H9 (cell line): ENCODE results near the gene MAML3. TPM values are rescaled to one million over a fixed set of nuclear protein-coding genes. Genes with fewer than 3 reads are reported as not detected.

Experiments used
- DNase-seq: peaks from one replicate; pipeline ENCODE4 v3.0.0-alpha.2; 2017
- H2AFZ ChIP-seq: one replicate; pipeline ENCODE4 v1.6.1; 2013; ENCODE audit warnings: mild to moderate bottlenecking, low read length, control low read depth, moderate library complexity
- H2AK5ac ChIP-seq: 2 replicates; pipeline ENCODE4 v1.6.1; 2013; ENCODE audit warnings: low read length, control low read depth, mixed read lengths; ENCODE audit not compliant: insufficient read length
- H2BK120ac ChIP-seq: one replicate; pipeline ENCODE4 v1.6.1; 2013; ENCODE audit warnings: low read depth, mild to moderate bottlenecking, low read length, control low read depth, inconsistent platforms; ENCODE audit not compliant: poor library complexity, severe bottlenecking
- H2BK12ac ChIP-seq: 2 replicates; pipeline ENCODE4 v1.6.1; 2013; ENCODE audit warnings: low read length, control low read depth, mixed read lengths, low read depth; ENCODE audit not compliant: insufficient read length
- H2BK15ac ChIP-seq: 2 replicates; pipeline ENCODE4 v1.6.1; 2013; ENCODE audit warnings: low read depth, low read length, control low read depth
- H2BK20ac ChIP-seq: one replicate; pipeline ENCODE4 v1.6.1; 2013; ENCODE audit warnings: low read depth, mild to moderate bottlenecking, low read length, control low read depth, inconsistent platforms; ENCODE audit not compliant: poor library complexity, severe bottlenecking
- H2BK5ac ChIP-seq: 2 replicates; pipeline ENCODE4 v1.6.1; 2013; ENCODE audit warnings: low read length, control low read depth, mixed read lengths; ENCODE audit not compliant: insufficient read length
- H3K14ac ChIP-seq: 2 replicates; pipeline ENCODE4 v1.6.1; 2013; ENCODE audit warnings: low read length, control low read depth; ENCODE audit not compliant: insufficient read depth
- H3K18ac ChIP-seq: 2 replicates; pipeline ENCODE4 v1.6.1; 2013; ENCODE audit warnings: low read depth, mild to moderate bottlenecking, mixed read lengths, low read length, control low read depth; ENCODE audit not compliant: insufficient read length
- H3K23ac ChIP-seq: 2 replicates; pipeline ENCODE4 v1.6.1; 2013; ENCODE audit warnings: low read length, control low read depth, mixed read lengths, low read depth; ENCODE audit not compliant: insufficient read length
- H3K23me2 ChIP-seq: 2 replicates; pipeline ENCODE4 v1.6.1; 2013; ENCODE audit warnings: low read depth, mild to moderate bottlenecking, mixed read lengths, low read length, control low read depth; ENCODE audit not compliant: insufficient read length, poor library complexity, severe bottlenecking
- H3K27ac ChIP-seq: 2 replicates; pipeline ENCODE4 v1.5.1; 2013; ENCODE audit warnings: low read length, control low read depth, mixed read lengths, low read depth; ENCODE audit not compliant: insufficient read length
- H3K27me3 ChIP-seq: 2 replicates; pipeline ENCODE4 v1.6.1; 2013; ENCODE audit warnings: low read length, control low read depth, inconsistent platforms; ENCODE audit not compliant: insufficient read depth
- H3K4ac ChIP-seq: 2 replicates; pipeline ENCODE4 v1.6.1; 2013; ENCODE audit warnings: low read depth, mild to moderate bottlenecking, control low read depth, inconsistent platforms, low read length, moderate library complexity
- H3K4me1 ChIP-seq: 2 replicates; pipeline ENCODE4 v1.6.1; 2013; ENCODE audit warnings: low read length, control low read depth, inconsistent platforms; ENCODE audit not compliant: insufficient read depth
- H3K4me2 ChIP-seq: 2 replicates; pipeline ENCODE4 v1.6.1; 2013; ENCODE audit warnings: low read length, control low read depth, mixed read lengths; ENCODE audit not compliant: insufficient read length, insufficient read depth
- H3K56ac ChIP-seq: 2 replicates; pipeline ENCODE4 v1.6.1; 2013; ENCODE audit warnings: low read depth, mild to moderate bottlenecking, mixed read lengths, low read length, control low read depth; ENCODE audit not compliant: insufficient read length
- H3K79me1 ChIP-seq: 2 replicates; pipeline ENCODE4 v1.6.1; 2013; ENCODE audit warnings: low read depth, mild to moderate bottlenecking, moderate library complexity, low read length, control low read depth, inconsistent platforms; ENCODE audit not compliant: insufficient read depth, poor library complexity, severe bottlenecking
- H3K79me2 ChIP-seq: 2 replicates; pipeline ENCODE4 v1.6.1; 2013; ENCODE audit warnings: low read length, control low read depth, inconsistent platforms; ENCODE audit not compliant: insufficient read depth
- H3K9ac ChIP-seq: 2 replicates; pipeline ENCODE4 v1.6.1; 2013; ENCODE audit warnings: low read length, control low read depth, mixed read lengths; ENCODE audit not compliant: insufficient read length; ENCODE audit errors: extremely low read depth
- H3K9me3 ChIP-seq: one replicate; pipeline ENCODE4 v1.6.1; 2013; ENCODE audit warnings: low read depth, low read length, inconsistent platforms; ENCODE audit not compliant: control insufficient read depth
- H3T11ph ChIP-seq: one replicate; pipeline ENCODE4 v1.6.1; 2013; ENCODE audit warnings: mild to moderate bottlenecking, low read length, control low read depth, inconsistent platforms
- H4K20me1 ChIP-seq: one replicate; pipeline ENCODE4 v1.6.1; 2013; ENCODE audit not compliant: control insufficient read depth, insufficient read length, insufficient read depth
- H4K5ac ChIP-seq: 2 replicates; pipeline ENCODE4 v1.6.1; 2013; ENCODE audit warnings: low read depth, mild to moderate bottlenecking, mixed read lengths, low read length, control low read depth; ENCODE audit not compliant: insufficient read length
- H4K8ac ChIP-seq: replicated peaks from 2 replicates; pipeline ENCODE4 v1.6.1; 2013; ENCODE audit warnings: low read length, control low read depth, mixed read lengths, low read depth; ENCODE audit not compliant: insufficient read length
- H4K91ac ChIP-seq: 2 replicates; pipeline ENCODE4 v1.6.1; 2013; ENCODE audit warnings: low read depth, mild to moderate bottlenecking, moderate library complexity, mixed read lengths, low read length, control low read depth; ENCODE audit not compliant: insufficient read length
- H3K27ac Mint-ChIP-seq, 3 experiments: 2 replicates in 2 of 3; 3 replicates in 1 of 3; pipeline ENCODE4 v1.8.0; 2020 to 2021; ENCODE audit warnings: mixed read lengths in 3 of 3, mild to moderate bottlenecking in 1 of 3, moderate library complexity in 1 of 3
- H3K27me3 Mint-ChIP-seq: 2 replicates; pipeline ENCODE4 v1.8.0; 2021; ENCODE audit warnings: low read depth, mild to moderate bottlenecking, moderate library complexity, mixed read lengths
- H3K36me3 Mint-ChIP-seq, 3 experiments: 2 replicates in 2 of 3; 3 replicates in 1 of 3; pipeline ENCODE4 v1.8.0; 2020 to 2021; ENCODE audit warnings: low read depth in 3 of 3, mixed read lengths in 3 of 3; ENCODE audit not compliant: insufficient read depth in 1 of 3
- H3K4me1 Mint-ChIP-seq, 2 experiments: 2 replicates each; pipeline ENCODE4 v1.8.0; 2020; ENCODE audit warnings: mixed read lengths in 2 of 2
- H3K4me3 Mint-ChIP-seq, 2 experiments: 2 replicates in 1 of 2; 3 replicates in 1 of 2; pipeline ENCODE4 v1.8.0; 2020 to 2021; ENCODE audit warnings: mild to moderate bottlenecking in 2 of 2, mixed read lengths in 2 of 2, moderate library complexity in 1 of 2
- H3K9me3 Mint-ChIP-seq, 2 experiments: 2 replicates in 1 of 2; 3 replicates in 1 of 2; pipeline ENCODE4 v1.8.0; 2020; ENCODE audit warnings: mild to moderate bottlenecking in 2 of 2, mixed read lengths in 2 of 2, moderate library complexity in 1 of 2
- CTCF ChIP-seq: fragments of 200-600 bp; sonication (generic); conservative IDR thresholded peaks from 3 replicates; pipeline ENCODE4 v1.8.0; 2021; ENCODE audit warnings: antibody characterized with exemption, mild to moderate bottlenecking
- WGBS: extraction: QIAGEN DNeasy Blood & Tissue Kit; methylation state at CpG from one replicate; pipeline ENCODE4 v1.1.7; 2013; ENCODE audit warnings: missing lambda C conversion rate, low lambda C conversion rate, mixed read lengths; ENCODE audit not compliant: insufficient read length; ENCODE audit errors: extremely low coverage; 5-methylcytosine and 5-hydroxymethylcytosine counted together
- total RNA-seq: library from RNA; stranded (reverse); gene quantifications from 2 replicates; pipeline ENCODE4 v1.2.1, GENCODE V29; 2021

MAML3 gene
- total RNA-seq, 1 experiment from 2014 or later: 3.9 TPM

GRCh38 chr4:139685180-139685579 is 468.8 kb downstream of the MAML3 start:
- Histone ChIP-seq H4K8ac (no peak overlapping the region), H3K4me2 (no peak overlapping the region), H3K79me1 (no peaks in the 10 kb centered on the region), H2BK15ac (no peak overlapping the region), H4K20me1 (no peaks in the 10 kb centered on the region), H3K18ac (no peak overlapping the region), H3K4ac (no peak overlapping the region), H3K23me2 (no peaks in the 10 kb centered on the region), H4K5ac (no peak overlapping the region), H3K14ac (no peak overlapping the region), H3K9ac (no peak overlapping the region), H3K9me3 (no peaks in the 10 kb centered on the region), H2AFZ (no peak overlapping the region), H2BK20ac (no peak overlapping the region), H3K27ac (no peak overlapping the region), H3K23ac (no peak overlapping the region), H3K27me3 (no peaks in the 10 kb centered on the region), H3T11ph (no peak overlapping the region), H4K91ac (no peak overlapping the region), H3K4me1 (no peaks in the 10 kb centered on the region), H3K56ac (no peak overlapping the region), H2BK5ac (no peak overlapping the region), H2BK12ac (no peak overlapping the region), H2BK120ac (no peak overlapping the region), H2AK5ac (no peak overlapping the region), H3K79me2 (no peaks in the 10 kb centered on the region)
- H3K27me3 Mint-ChIP-seq: peaks cover 2% of the 10 kb centered on the region; the same call in 1 of the 2 replicates
- TF ChIP-seq CTCF: no peak
- peaks cover 0 to 6% of the 10 kb centered on the region in 2 experiments; a peak in 3 of 4 replicates for H3K4me1 Mint-ChIP-seq
- no peak overlapping the region for H3K4me3 Mint-ChIP-seq
- no peak for DNase-seq
- no CpG with 5 or more reads among the region's 5 CpGs for WGBS
- peaks cover 9 to 20% (median 13%) of the 10 kb centered on the region in 3 experiments for H3K36me3 Mint-ChIP-seq
- H3K27ac Mint-ChIP-seq: no peak overlapping the region
- H3K9me3 Mint-ChIP-seq: peaks cover 5 to 14% of the 10 kb centered on the region in 2 experiments; a peak in 4 of 5 replicates
